Naive B cell (primary cell): ENCODE measurements around the gene GALK2. TPM values are rescaled to one million over a fixed set of nuclear protein-coding genes. Genes with fewer than 3 reads are reported as not detected.
"Not testable (repeated sequence)": the region's sequence is repeated elsewhere in the genome, so short reads cannot be mapped to it uniquely, and the experiment has no call there.

Source experiments
- ATAC-seq, 2 donors: fragments of 150-1000 bp; cut with Tn5 transposase; 2 replicates each; pipeline ENCODE4 v1.10.0; 2021; ENCODE audit warnings: low read depth in 2 of 2, mild to moderate bottlenecking in 2 of 2, moderate library complexity in 2 of 2
- DNase-seq: peaks from one replicate; pipeline ENCODE4 v3.0.0; 2022
- H3K27ac Mint-ChIP-seq, 6 donors: one replicate each; pipeline ENCODE4 v1.8.0; 2020 to 2022; ENCODE audit warnings: mild to moderate bottlenecking in 6 of 6, mixed read lengths in 6 of 6, moderate library complexity in 5 of 6, inconsistent platforms in 2 of 6
- H3K27me3 Mint-ChIP-seq, 3 donors: one replicate each; pipeline ENCODE4 v1.8.0; 2021 to 2022; ENCODE audit warnings: mixed read lengths in 3 of 3, mild to moderate bottlenecking in 1 of 3
- H3K36me3 Mint-ChIP-seq, 2 donors: one replicate each; pipeline ENCODE4 v1.8.0; 2020 to 2022; ENCODE audit warnings: mixed read lengths in 2 of 2, inconsistent platforms in 1 of 2, mild to moderate bottlenecking in 1 of 2
- H3K4me1 Mint-ChIP-seq, 3 donors: one replicate each; pipeline ENCODE4 v1.8.0; 2020 to 2022; ENCODE audit warnings: mixed read lengths in 3 of 3, inconsistent platforms in 1 of 3, mild to moderate bottlenecking in 1 of 3, moderate library complexity in 1 of 3
- H3K4me3 Mint-ChIP-seq, 8 donors: one replicate each; pipeline ENCODE4 v1.8.0; 2020 to 2022; ENCODE audit warnings: mild to moderate bottlenecking in 8 of 8, mixed read lengths in 8 of 8, moderate library complexity in 8 of 8, inconsistent platforms in 2 of 8
- H3K9me3 Mint-ChIP-seq, 7 donors: one replicate each; pipeline ENCODE4 v1.8.0; 2020 to 2022; ENCODE audit warnings: mixed read lengths in 7 of 7, mild to moderate bottlenecking in 5 of 7, inconsistent platforms in 2 of 7, moderate library complexity in 1 of 7
- polyA plus RNA-seq, 6 donors: library from polyadenylated mRNA; unstranded; fragments of 300-500 nt; fragmentation: Illumina TruSeq; gene quantifications; one replicate each; pipeline ENCODE4 v1.2.3, GENCODE V29; 2021; ENCODE audit warnings: low read depth in 6 of 6

GALK2 gene
- polyA plus RNA-seq, 6 donors from 2014 or later: 12.6 to 26.4 (median 15.4) TPM

DNA sequence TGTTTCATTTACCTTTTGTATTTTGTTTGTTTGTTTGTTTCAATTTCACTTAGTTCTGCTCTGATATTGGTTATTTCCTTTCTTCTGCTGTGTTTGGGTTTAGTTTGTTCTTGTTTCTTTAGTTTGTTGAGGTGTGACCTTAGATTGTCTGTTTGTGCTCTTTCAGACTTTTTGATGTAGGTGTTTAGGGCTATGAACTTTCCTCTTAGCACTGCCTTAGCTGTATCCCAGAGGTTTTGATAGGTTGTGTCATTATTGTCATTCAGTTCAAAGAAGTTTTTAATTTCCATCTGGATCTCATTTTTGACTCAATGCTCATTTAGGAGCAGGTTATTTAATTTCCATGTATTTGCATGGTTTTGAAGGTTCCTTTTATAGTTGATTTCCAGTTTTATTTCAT, 38.1 kb downstream of the GALK2 start:
- DNase-seq, ATAC-seq, H3K4me3 Mint-ChIP-seq, H3K4me1 Mint-ChIP-seq, H3K27ac Mint-ChIP-seq, H3K27me3 Mint-ChIP-seq: not testable (repeated sequence)
- Mint-ChIP-seq H3K9me3 (peaks cover 31 to 69% (median 60%) of the 10 kb centered on the region in 7 donors), H3K36me3 (peaks cover 63 to 79% of the 10 kb centered on the region in 2 donors)

DNA sequence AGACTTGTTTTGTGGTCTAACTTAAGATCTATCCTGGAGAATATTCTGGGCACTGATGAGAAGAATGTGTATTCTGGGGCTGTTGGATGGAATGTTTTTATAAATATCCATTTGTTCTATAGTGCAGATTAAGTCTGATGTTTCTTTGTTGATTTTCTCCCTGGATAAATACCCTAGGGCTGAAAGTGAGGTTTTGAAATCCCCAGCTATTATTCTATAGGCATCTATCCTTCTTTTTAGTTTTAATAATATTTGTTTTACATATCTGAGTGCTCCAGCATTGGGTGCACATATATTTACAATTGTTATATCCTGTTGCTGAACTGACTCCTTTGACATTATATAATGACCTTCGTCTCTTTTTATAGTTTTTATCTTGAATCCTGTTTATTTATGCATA, 42.9 kb downstream of the GALK2 start:
- H3K27ac Mint-ChIP-seq: no peak overlapping the region
- DNase-seq (no peak), ATAC-seq (no peak)
- no peak overlapping the region for H3K4me3 Mint-ChIP-seq
- no peaks in the 10 kb centered on the region for H3K27me3 Mint-ChIP-seq
- peaks cover 17 to 46% (median 38%) of the 10 kb centered on the region in 7 donors for H3K9me3 Mint-ChIP-seq
- H3K36me3 Mint-ChIP-seq: peaks cover 46 to 48% of the 10 kb centered on the region in 2 donors
- peaks cover 13 to 21% (median 17%) of the 10 kb centered on the region in 3 donors for H3K4me1 Mint-ChIP-seq

DNA sequence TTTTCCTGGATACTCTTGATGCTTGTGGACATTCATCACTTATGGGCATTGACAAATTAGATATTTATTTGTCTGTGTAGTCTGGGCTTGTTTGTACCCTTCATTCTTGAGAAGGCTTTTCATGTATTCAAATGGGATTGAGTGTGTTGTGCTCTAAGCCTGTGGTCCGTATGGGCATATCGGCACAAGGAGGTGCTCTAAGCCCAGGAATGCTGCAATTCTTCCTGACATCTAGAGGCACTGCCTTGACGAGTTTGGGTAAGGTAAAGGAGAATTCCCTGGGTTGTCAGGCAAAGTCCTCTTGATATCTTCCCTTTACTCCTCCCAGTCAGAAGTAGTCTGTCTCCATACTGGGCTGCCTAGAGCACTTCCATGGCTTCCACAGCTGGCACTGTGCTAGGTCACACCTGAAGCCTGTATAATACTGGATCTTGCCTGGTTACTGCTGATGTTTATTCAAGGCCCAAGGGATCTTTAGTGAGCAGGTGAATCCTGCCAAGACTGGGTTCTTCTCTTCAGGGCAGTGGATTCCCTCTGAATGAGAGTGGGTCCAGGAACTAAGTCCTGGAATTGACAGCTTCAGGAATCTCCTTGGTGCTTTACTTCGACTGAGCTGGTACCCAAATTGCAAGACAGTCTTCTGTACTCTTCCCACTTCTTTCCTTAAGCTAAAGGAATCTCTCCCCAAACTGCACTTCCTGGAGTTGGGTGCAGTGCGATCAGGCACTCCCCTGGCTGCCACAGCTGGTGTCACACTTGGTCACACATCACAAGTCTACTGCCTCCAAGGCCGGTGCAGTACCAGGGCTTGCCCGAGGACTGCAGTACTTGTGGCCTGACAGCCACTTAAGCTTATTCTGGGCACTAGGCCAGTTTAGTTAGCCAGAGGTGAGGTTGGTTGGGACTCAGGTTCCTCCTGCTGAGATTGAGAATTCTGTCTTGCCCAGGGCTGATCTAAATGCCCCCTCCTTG, 46.0 kb downstream of the GALK2 start:
- Mint-ChIP-seq H3K27ac (peak overlapping the region in 3 of 6 donors; percentile 55 to 88 (median 60)), H3K4me3 (no peak overlapping the region), H3K4me1 (peaks cover 13 to 21% (median 13%) of the 10 kb centered on the region in 3 donors), H3K36me3 (peaks cover 35 to 36% of the 10 kb centered on the region in 2 donors), H3K9me3 (peaks cover 6 to 19% (median 13%) of the 10 kb centered on the region in 7 donors), H3K27me3 (no peaks in the 10 kb centered on the region)
- DNase-seq: no peak
- ATAC-seq: peak; percentile 90 to 91

DNA sequence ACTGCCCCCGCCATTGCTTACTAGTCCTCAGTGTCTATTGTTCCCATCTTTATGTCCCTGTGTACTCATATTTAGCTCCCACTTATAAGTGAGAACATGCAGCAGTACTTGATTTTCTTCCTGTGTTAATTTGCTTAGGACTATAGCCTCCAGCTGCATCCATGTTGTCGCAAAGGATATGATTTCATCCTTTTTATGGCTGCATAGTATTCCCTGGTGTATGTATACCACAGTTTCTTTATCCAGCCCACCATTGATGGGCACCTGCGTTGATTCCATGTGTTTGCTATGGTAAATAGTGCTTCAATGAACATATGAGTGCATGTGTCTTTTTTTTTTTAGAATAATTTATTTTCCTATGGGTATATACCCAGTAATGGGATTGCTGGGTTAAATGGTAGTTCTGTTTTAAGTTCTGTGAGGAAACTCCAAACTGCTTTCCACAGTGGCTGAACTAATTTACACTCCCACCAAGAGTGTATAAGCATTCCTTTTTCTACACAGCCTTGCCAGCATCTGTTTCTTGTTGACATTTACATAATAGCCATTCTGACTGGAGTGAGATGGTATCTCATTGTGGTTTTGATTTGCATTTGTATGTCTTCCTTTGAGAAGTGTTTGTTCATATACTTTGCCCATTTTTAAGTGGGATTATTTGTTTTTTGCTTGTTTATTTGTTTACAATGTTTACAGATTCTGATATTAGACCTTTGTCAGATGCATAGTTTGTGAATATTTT, 53.7 kb downstream of the GALK2 start:
- H3K9me3 Mint-ChIP-seq: peaks cover 8 to 42% (median 23%) of the 10 kb centered on the region in 7 donors
- DNase-seq: no peak
- H3K4me3 Mint-ChIP-seq: no peak overlapping the region
- H3K27me3 Mint-ChIP-seq: no peaks in the 10 kb centered on the region
- H3K27ac Mint-ChIP-seq: no peak overlapping the region
- peaks cover 2 to 17% (median 10%) of the 10 kb centered on the region in 3 donors for H3K4me1 Mint-ChIP-seq
- no peak for ATAC-seq
- H3K36me3 Mint-ChIP-seq: peaks cover 41 to 61% of the 10 kb centered on the region in 2 donors

DNA sequence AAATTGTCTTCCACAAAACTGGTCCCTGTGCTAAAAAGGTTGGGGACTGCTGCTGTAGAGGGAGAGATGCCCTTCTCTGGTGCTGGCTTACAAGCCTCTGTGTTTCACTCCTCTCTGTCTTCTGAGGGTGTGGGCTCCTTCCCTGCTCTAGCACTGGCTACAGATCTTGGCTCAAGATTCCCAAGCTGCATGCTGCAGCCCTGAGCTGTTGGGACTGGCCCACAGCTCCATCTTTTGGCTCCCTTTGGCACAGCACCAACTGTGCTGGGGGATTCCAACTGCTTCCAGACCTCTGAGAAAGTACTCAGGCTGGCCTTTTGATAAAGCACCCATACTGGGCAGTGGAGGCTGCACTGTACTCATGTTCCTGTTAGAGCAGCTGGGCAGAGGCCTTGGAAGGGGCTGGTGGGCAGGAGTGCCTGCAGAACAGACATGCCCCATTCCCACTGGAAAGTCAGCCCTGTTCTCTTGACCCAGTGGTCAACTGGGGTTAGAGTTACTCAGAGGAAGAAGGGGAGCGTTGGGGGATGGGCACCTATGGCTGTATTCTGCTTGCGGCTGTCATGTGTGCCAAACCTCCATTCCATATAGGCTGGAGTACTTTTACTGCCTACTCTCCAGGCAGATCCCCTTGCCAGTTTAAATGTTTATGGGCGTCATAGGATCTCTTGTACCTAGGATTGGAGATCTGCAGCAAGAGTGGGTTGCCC, 55.7 kb downstream of the GALK2 start:
- Mint-ChIP-seq H3K9me3 (peaks cover 13 to 48% (median 24%) of the 10 kb centered on the region in 7 donors), H3K36me3 (peaks cover 47 to 67% of the 10 kb centered on the region in 2 donors), H3K4me1 (peaks cover 2 to 24% (median 15%) of the 10 kb centered on the region in 3 donors), H3K4me3 (peak overlapping the region in 1 of 8 donors; percentile 22), H3K27me3 (no peaks in the 10 kb centered on the region), H3K27ac (no peak overlapping the region)
- no peak for ATAC-seq
- no peak for DNase-seq

DNA sequence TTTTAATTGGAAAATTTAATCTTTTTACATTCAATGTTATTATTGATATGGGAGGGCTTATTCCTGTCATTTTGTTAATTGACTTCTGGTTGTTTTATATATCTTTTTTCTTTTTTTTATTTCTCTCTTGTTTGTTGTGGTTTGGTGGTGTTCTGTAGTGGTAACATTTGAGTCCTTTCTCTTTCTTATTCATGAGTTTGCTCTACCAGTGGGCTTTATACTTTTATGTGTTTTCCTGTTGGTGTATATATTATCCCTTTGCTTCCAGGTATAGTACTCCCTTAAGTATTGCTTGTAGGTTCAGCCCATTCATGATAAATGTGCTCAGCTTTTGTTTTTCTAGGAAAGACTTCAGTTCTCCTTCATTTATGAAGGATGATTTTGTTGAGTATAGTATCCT, 57.6 kb downstream of the GALK2 start:
- no peak for DNase-seq
- peaks cover 2 to 24% (median 16%) of the 10 kb centered on the region in 3 donors for H3K4me1 Mint-ChIP-seq
- ATAC-seq: no peak
- H3K9me3 Mint-ChIP-seq: peaks cover 15 to 49% (median 30%) of the 10 kb centered on the region in 7 donors
- no peaks in the 10 kb centered on the region for H3K27me3 Mint-ChIP-seq
- no peak overlapping the region for H3K4me3 Mint-ChIP-seq
- H3K36me3 Mint-ChIP-seq: peaks cover 54 to 75% of the 10 kb centered on the region in 2 donors
- peak overlapping the region in 1 of 6 donors; percentile 29 for H3K27ac Mint-ChIP-seq

DNA sequence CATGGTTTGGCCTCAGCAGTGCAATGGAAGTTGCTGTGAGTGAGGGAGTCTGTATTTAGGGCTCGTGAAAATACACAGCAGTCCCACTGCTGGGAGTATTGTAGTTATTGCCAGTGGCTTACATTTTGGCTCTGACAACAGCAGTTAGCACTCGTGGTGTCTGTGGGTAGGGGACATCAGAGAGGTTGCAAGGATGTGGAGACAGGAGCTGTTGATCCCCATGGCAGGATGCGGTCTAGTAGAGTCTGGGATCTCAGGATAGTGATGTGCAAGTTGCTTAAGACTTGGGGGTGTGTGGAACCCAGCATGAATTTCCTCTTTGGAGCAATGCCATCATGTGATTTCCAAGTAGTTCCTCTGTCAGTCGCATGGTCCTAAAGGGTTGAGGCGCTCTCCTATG, 59.9 kb downstream of the GALK2 start:
- H3K4me1 Mint-ChIP-seq: peaks cover 2 to 24% (median 16%) of the 10 kb centered on the region in 3 donors
- no peaks in the 10 kb centered on the region for H3K27me3 Mint-ChIP-seq
- ATAC-seq: no peak

DNA sequence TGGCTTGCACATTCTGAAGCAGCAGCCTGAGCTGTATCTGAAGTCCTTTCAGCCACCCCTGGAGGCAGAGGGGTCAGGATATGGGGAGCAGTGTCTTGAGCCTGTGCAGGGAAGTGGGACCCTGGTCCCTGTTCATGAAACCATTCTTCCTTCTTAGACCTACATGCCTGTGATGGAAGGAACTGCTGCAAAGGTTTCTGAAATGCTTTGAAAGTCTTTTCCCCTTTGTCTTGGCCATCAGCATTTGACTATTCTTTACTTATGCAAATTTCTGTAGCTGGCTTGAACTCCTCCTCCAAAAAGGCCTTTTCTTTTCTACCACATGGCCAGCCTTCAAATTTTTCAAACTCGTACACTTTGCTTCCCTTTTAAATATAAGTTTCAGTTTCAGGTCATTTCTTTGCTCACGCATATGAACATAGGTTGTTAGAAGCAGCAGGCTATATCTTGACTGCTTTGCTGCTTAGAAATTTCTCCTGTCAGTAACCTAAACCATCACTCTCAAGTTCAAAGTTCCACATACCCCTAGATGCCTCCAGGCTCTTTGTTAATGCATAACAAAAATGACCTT, 62.3 kb downstream of the GALK2 start:
- peaks cover 16 to 37% (median 24%) of the 10 kb centered on the region in 7 donors for H3K9me3 Mint-ChIP-seq
- no peak for ATAC-seq
- peaks cover 7 to 21% (median 12%) of the 10 kb centered on the region in 3 donors for H3K4me1 Mint-ChIP-seq
- peaks cover 46 to 61% of the 10 kb centered on the region in 2 donors for H3K36me3 Mint-ChIP-seq
- peak overlapping the region in 1 of 6 donors; percentile 12 for H3K27ac Mint-ChIP-seq
- no peak overlapping the region for H3K4me3 Mint-ChIP-seq
- H3K27me3 Mint-ChIP-seq: no peaks in the 10 kb centered on the region
- DNase-seq: no peak

More for the DNA sequence above, 59.9 kb downstream of the GALK2 start:
- DNase-seq: no peak
- Mint-ChIP-seq H3K9me3 (peaks cover 19 to 42% (median 24%) of the 10 kb centered on the region in 7 donors), H3K4me3 (no peak overlapping the region), H3K27ac (no peak overlapping the region), H3K36me3 (peaks cover 58 to 82% of the 10 kb centered on the region in 2 donors)

DNA sequence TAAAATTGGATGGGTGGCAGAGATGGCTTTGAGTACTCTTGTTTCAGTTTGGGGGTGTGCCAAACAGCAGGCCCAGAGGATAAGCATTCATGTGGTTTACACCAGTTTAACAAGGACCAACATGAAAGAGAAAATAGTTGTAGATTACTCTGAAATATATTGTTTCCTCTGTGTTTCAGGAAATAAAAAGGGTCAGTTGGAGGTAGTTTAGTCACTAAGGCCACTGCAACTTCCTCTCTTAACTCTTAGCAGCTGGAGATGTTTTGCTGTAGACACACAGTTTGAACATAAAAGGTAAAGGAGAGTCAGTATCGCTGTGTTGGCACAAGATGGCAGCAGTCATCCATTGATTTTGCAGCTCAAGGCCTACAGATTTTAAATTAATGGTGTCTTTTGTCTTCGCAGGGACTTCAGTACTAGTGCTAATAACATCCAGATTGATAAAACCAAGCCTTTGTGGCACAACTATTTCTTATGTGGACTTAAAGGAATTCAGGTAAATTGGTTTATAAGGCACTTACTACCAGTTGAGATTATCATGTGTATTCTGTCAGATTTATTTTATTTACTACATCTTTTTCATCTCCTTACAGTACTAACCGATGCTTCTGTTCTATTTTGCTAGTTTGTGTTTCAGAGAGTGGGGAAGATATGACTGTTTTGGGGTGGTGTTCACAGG, 65.5 kb downstream of the GALK2 start:
- peak; percentile 40 to 47 for ATAC-seq
- Mint-ChIP-seq H3K27ac (peak overlapping the region in 4 of 6 donors; percentile 6 to 47 (median 10)), H3K4me3 (peak overlapping the region in 1 of 8 donors; percentile 58), H3K4me1 (peaks cover 3 to 8% (median 7%) of the 10 kb centered on the region in 3 donors), H3K36me3 (peaks cover 24 to 38% of the 10 kb centered on the region in 2 donors), H3K9me3 (peaks cover 7 to 19% (median 12%) of the 10 kb centered on the region in 7 donors), H3K27me3 (no peaks in the 10 kb centered on the region)
- peak; percentile 33 for DNase-seq

DNA sequence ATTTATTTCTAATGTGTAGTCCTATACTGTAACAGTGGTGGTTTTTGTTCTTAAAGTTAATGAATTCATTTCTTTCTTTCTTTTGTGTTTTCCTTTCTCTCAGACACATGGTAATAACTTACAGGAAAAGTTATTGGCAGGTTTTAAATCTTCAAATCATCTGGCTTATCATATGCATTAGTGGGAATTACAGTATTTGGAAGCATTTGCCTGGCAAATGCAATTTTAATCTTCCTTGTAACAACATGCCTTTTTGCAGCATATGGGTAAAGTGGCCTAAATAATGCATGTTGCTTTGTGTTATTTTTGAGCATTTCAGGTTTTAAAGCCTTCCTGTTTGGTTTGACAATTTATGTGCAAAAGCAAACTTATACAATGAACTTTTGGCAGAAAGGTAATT, 66.8 kb downstream of the GALK2 start:
- Mint-ChIP-seq H3K4me1 (peaks cover 0 to 8% (median 7%) of the 10 kb centered on the region in 3 donors), H3K27ac (no peak overlapping the region), H3K9me3 (peaks cover 0 to 15% (median 10%) of the 10 kb centered on the region in 7 donors), H3K27me3 (no peaks in the 10 kb centered on the region), H3K4me3 (no peak overlapping the region), H3K36me3 (peaks cover 17 to 26% of the 10 kb centered on the region in 2 donors)
- DNase-seq (no peak), ATAC-seq (no peak)

DNA sequence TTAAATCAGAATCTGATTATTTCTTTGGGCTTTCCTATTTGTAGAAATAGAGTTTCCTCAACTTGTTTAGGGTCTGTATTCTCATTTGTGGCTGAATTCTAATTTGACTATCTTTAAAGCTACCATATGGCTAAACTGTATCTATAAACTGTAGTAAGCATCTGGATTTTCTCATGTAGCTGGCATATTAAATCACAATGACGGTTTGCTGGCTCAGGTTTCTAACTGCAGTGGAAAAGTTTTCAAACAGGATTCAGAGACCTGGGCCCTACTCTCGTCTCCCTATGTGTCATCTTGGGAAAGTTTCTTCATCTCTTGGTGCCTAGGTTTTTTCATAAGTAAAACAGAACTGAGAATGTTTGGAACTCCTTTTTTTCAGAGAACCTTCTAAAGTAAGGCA, 68.3 kb downstream of the GALK2 start:
- Mint-ChIP-seq H3K4me3 (no peak overlapping the region), H3K36me3 (peaks cover 9 to 15% of the 10 kb centered on the region in 2 donors), H3K9me3 (peaks cover 0 to 4% (median 0%) of the 10 kb centered on the region in 7 donors), H3K27ac (no peak overlapping the region), H3K27me3 (no peaks in the 10 kb centered on the region), H3K4me1 (peaks cover 0 to 8% (median 7%) of the 10 kb centered on the region in 3 donors)
- no peak for DNase-seq
- ATAC-seq: no peak

DNA sequence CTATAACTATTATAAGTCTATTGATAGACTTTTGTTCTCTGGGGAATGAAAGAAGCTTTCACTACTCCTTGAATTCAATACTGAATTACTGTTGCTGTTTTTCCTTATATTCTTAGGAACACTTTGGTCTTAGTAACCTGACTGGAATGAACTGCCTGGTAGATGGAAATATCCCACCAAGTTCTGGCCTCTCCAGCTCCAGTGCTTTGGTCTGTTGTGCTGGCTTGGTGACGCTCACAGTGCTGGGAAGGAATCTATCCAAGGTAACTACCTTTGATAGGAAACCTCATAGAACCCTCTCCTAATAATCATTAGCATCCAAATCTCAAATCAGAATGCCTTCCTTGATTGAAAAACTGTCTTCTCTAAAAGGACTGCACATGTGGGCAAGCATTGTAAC, 69.1 kb downstream of the GALK2 start:
- Mint-ChIP-seq H3K27ac (no peak overlapping the region), H3K4me3 (no peak overlapping the region), H3K9me3 (peaks cover 0 to 3% (median 0%) of the 10 kb centered on the region in 7 donors), H3K27me3 (no peaks in the 10 kb centered on the region), H3K36me3 (peaks cover 12 to 15% of the 10 kb centered on the region in 2 donors), H3K4me1 (peaks cover 0 to 8% (median 7%) of the 10 kb centered on the region in 3 donors)
- DNase-seq (no peak), ATAC-seq (no peak)
